Heart right ventricle (tissue), 16 donors: Measurements from ENCODE around the gene MTUS2. TPM values are rescaled to one million over a fixed set of nuclear protein-coding genes. Genes with fewer than 3 reads are reported as not detected.

ENCODE experiments used
- ATAC-seq, 8 donors: fragments of 200-7000 bp; cut with Tn5 transposase; one replicate each; pipeline ENCODE4 v1.9.1; 2020; ENCODE audit warnings: mild to moderate bottlenecking in 8 of 8, moderate library complexity in 8 of 8, moderate number of reproducible peaks in 1 of 8
- DNase-seq, 2 donors: peaks; one replicate each; pipeline ENCODE4 v3.0.0-alpha.2; 2020
- H3K27ac ChIP-seq, 10 donors: fragments of 200-600 bp; sonication (generic) in 2 of 10; one replicate each; pipeline versions ENCODE4 v1.5.0 to v1.8.0; 2020 to 2022; ENCODE audit warnings: mild to moderate bottlenecking in 3 of 10
- H3K27me3 ChIP-seq, 7 donors: fragments of 200-600 bp; one replicate each; pipeline ENCODE4 v1.8.0; 2021 to 2022; ENCODE audit warnings: mild to moderate bottlenecking in 2 of 7
- H3K36me3 ChIP-seq, 9 donors: fragments of 200-600 bp; sonication (generic) in 1 of 9; one replicate each; pipeline versions ENCODE4 v1.5.0 to v1.8.0; 2020 to 2022; ENCODE audit warnings: mild to moderate bottlenecking in 2 of 9
- H3K4me1 ChIP-seq, 9 donors: fragments of 200-600 bp; sonication (generic) in 1 of 9; one replicate each; pipeline versions ENCODE4 v1.5.0 to v1.8.0; 2020 to 2022; ENCODE audit warnings: mild to moderate bottlenecking in 4 of 9
- H3K4me3 ChIP-seq, 10 donors: fragments of 200-600 bp; sonication (generic) in 2 of 10; one replicate each; pipeline versions ENCODE4 v1.5.0 to v1.8.0; 2020 to 2022; ENCODE audit warnings: mild to moderate bottlenecking in 7 of 10, moderate library complexity in 2 of 10
- H3K9me3 ChIP-seq, 11 donors: fragments of 200-600 bp in 10 of 11; sonication (generic) in 2 of 11; one replicate each; pipeline versions ENCODE4 v1.5.0 to v1.8.0; 2013 to 2022; ENCODE audit warnings: mild to moderate bottlenecking in 2 of 11, control low read depth in 1 of 11, moderate library complexity in 1 of 11
- CTCF ChIP-seq, 9 donors: fragments of 200-600 bp; sonication (generic) in 2 of 9; IDR thresholded peaks; one replicate each; pipeline versions ENCODE4 v1.5.0 to v1.8.0; 2021 to 2022; ENCODE audit warnings: antibody characterized with exemption in 9 of 9, mild to moderate bottlenecking in 5 of 9, moderate library complexity in 1 of 9
- WGBS, 2 donors: extraction: QIAGEN DNeasy Blood & Tissue Kit; methylation state at CpG; one replicate each; pipeline ENCODE4 v1.1.7; 2013; ENCODE audit warnings: inconsistent platforms in 1 of 2; 5-methylcytosine and 5-hydroxymethylcytosine counted together
- intact Hi-C, 10 donors: fragments of 100-400 bp; cut with DNase I; formaldehyde crosslinking; loops; one replicate each; pipeline versions ENCODE4 v1.11.1 to v1.14.2; 2022
- polyA plus RNA-seq, 2 donors: library from polyadenylated mRNA; stranded (reverse); fragments of 200-250 nt; gene quantifications; one replicate each; pipeline ENCODE4 v1.2.3, GENCODE V29; 2013
- total RNA-seq, 10 donors: library from RNA; stranded (reverse); fragmentation: NEBNext Ultra II Directional in 3 of 10; extraction: Animal tissue kit (Norgen Biotek cat#: 25700) in 3 of 10; gene quantifications; one replicate each; pipeline versions ENCODE4 v1.2.1 to v1.2.4, GENCODE V29; 2021 to 2023
- donor health status: Arrhythmogenic right ventricular cardiomyopathy.
- donor health status: ischemic (EF 13 %, LVEDD 7.1; RV severe dilation, severe dysfunction).
- donor health status: healthy with polysubstance abuse.
- donor health status: DM: no; HTN: yes; CAD: no.
- donor health status: DM: no; HTN: no; CAD: no.
- donor health status: ischemic (EF 25% LVEDD 6.9; RV normal size, moderate dysfunction).
- donor health status: ischemic (EF 25% LVEDD 5.7; RV mildly dilated, moderate dysfunction).
- donor health status: healthy.
- donor health status: DM: yes; HTN: yes; CAD: no.
- donor health status: Ischemic cardiomyopathy.
- donor health status: ischemic (EF 35%, LVEDD 5.7; RV mildly dilated, moderate dysfunction).
- donor health status: nonischemic (EF 11% LVEDD 7.7; RV severe dilation, severe dysfunction).
- donor health status: DM: yes; HTN: yes; CAD: no.
- donor health status: PGD.
- donor health status: ischemic (EF 29% LVEDD 5.4; RV normal size, mild dysfunction).
- donor health status: nonischemic (EF 23%, LVEDD 6.1; RV moderate dilation, normal function).

Gene MTUS2
- total and polyA plus RNA-seq, 12 donors: 18.7 to 159 (median 65.6) TPM

GRCh38 chr13:29537736-29538651 lies 717.9 kb downstream of the MTUS2 start:
- H3K9me3 ChIP-seq: no peaks in the 10 kb centered on the region
- DNase-seq (no peak), ATAC-seq (peak in 1 of 8 donors; percentile 40)
- no peak overlapping the region for H3K27ac ChIP-seq
- no peak for TF ChIP-seq CTCF (IDR thresholded peaks at IDR 0.05)
- intact Hi-C loops: no loop called here
- H3K4me3 ChIP-seq: no peak overlapping the region
- peaks cover 0 to 32% (median 0%) of the 10 kb centered on the region in 9 donors for H3K36me3 ChIP-seq
- H3K27me3 ChIP-seq: no peaks in the 10 kb centered on the region
- 76 to 79% methylated on average over 14 of the region's 14 CpGs for WGBS, 2 donors
- peaks cover 0 to 24% (median 4%) of the 10 kb centered on the region in 9 donors for H3K4me1 ChIP-seq

- intact Hi-C loops: no loop called here
These were observed 718.5 kb downstream of the MTUS2 start for GRCh38 chr13:29538652-29539040.

GRCh38 chr13:29539856-29540255 lies 719.7 kb downstream of the MTUS2 start:
- Histone ChIP-seq H3K4me1 (peaks cover 0 to 24% (median 4%) of the 10 kb centered on the region in 9 donors), H3K4me3 (no peak overlapping the region), H3K36me3 (peaks cover 0 to 15% (median 0%) of the 10 kb centered on the region in 9 donors), H3K27ac (no peak overlapping the region), H3K9me3 (no peaks in the 10 kb centered on the region), H3K27me3 (no peaks in the 10 kb centered on the region)
- ATAC-seq (no peak), DNase-seq (no peak)
- TF ChIP-seq CTCF (IDR thresholded peaks at IDR 0.05): no peak
- intact Hi-C loops: no loop called here
- 84 to 96% methylated on average over 2 of the region's 2 CpGs for WGBS, 2 donors

More at GRCh38 chr13:29538652-29539040, 718.5 kb downstream of the MTUS2 start:
- 77 to 81% methylated on average over 6 of the region's 6 CpGs for WGBS, 2 donors
- no peak for DNase-seq
- no peak for TF ChIP-seq CTCF (IDR thresholded peaks at IDR 0.05)
- H3K27ac ChIP-seq: no peak overlapping the region
- no peak for ATAC-seq
- no peaks in the 10 kb centered on the region for H3K9me3 ChIP-seq
- H3K36me3 ChIP-seq: peaks cover 0 to 26% (median 0%) of the 10 kb centered on the region in 9 donors
- no peak overlapping the region for H3K4me3 ChIP-seq
- H3K4me1 ChIP-seq: peaks cover 0 to 24% (median 4%) of the 10 kb centered on the region in 9 donors
- H3K27me3 ChIP-seq: no peaks in the 10 kb centered on the region

GRCh38 chr13:29540334-29540733 lies 720.2 kb downstream of the MTUS2 start:
- DNase-seq (no peak), ATAC-seq (no peak)
- intact Hi-C loops: no loop called here
- Histone ChIP-seq H3K27ac (no peak overlapping the region), H3K4me3 (no peak overlapping the region), H3K4me1 (peaks cover 0 to 24% (median 4%) of the 10 kb centered on the region in 9 donors), H3K27me3 (no peaks in the 10 kb centered on the region), H3K36me3 (peaks cover 0 to 11% (median 0%) of the 10 kb centered on the region in 9 donors), H3K9me3 (no peaks in the 10 kb centered on the region)
- TF ChIP-seq CTCF (IDR thresholded peaks at IDR 0.05): no peak
- 80 to 81% methylated on average over 5 of the region's 5 CpGs for WGBS, 2 donors
